Esophagus muscularis mucosa (tissue), 4 donors: Measurements from ENCODE around the gene TTC32. TPM values are rescaled to one million over a fixed set of nuclear protein-coding genes. Genes with fewer than 3 reads are reported as not detected.

ENCODE experiments used
- DNase-seq: peaks from one replicate; pipeline ENCODE4 v3.0.0-alpha.2; 2017; ENCODE audit errors: extremely low spot score
- H3K27ac ChIP-seq, 4 donors: fragments of 200-600 bp; sonication (generic); replicated peaks in 1 of 4; 1 replicate in 3 of 4; 2 replicates in 1 of 4; pipeline ENCODE4 v1.5.1; 2016 to 2019; ENCODE audit warnings: mild to moderate bottlenecking in 1 of 4
- H3K27me3 ChIP-seq, 4 donors: fragments of 200-600 bp; sonication (generic); one replicate each; pipeline versions ENCODE4 v1.5.1 to v1.6.0; 2016 to 2019
- H3K36me3 ChIP-seq, 4 donors: fragments of 200-600 bp; sonication (generic); one replicate each; pipeline ENCODE4 v1.5.1; 2016 to 2019
- H3K4me1 ChIP-seq, 4 donors: fragments of 200-600 bp; sonication (generic); one replicate each; pipeline ENCODE4 v1.5.1; 2016 to 2019
- H3K4me3 ChIP-seq, 4 donors: fragments of 200-600 bp; sonication (generic); 1 replicate in 2 of 4; 2 replicates in 2 of 4; pipeline ENCODE4 v1.5.1; 2016 to 2019; ENCODE audit warnings: mild to moderate bottlenecking in 4 of 4, moderate library complexity in 1 of 4
- H3K9me3 ChIP-seq, 4 donors: fragments of 200-600 bp; sonication (generic); 1 replicate in 3 of 4; 2 replicates in 1 of 4; pipeline ENCODE4 v1.5.1; 2016 to 2019
- EP300 ChIP-seq: sonication (generic); formaldehyde crosslinking; IDR thresholded peaks from one replicate; pipeline ENCODE4 v1.6.1; 2017; ENCODE audit warnings: antibody characterized with exemption
- POLR2A ChIP-seq: fragments of 450-650 bp; IDR thresholded peaks from one replicate; pipeline ENCODE4 v1.6.1; 2017; ENCODE audit warnings: antibody characterized with exemption, moderate library complexity, mild to moderate bottlenecking, low read depth
- POLR2AphosphoS5 ChIP-seq, 2 donors: sonication (generic); formaldehyde crosslinking; IDR thresholded peaks; one replicate each; pipeline ENCODE4 v1.6.1; 2017; ENCODE audit warnings: antibody characterized with exemption in 2 of 2
- WGBS: methylation state at CpG from one replicate; pipeline ENCODE4 v1.1.5; 2018; 5-methylcytosine and 5-hydroxymethylcytosine counted together
- intact Hi-C: fragments of 100-400 bp; cut with DNase I; formaldehyde crosslinking; loops from one replicate; pipeline ENCODE4 v1.15.1; 2023
- total RNA-seq, 4 donors: library from RNA; depleted of rRNA; stranded (reverse); fragments of >200 nt; gene quantifications; one replicate each; pipeline versions ENCODE4 v1.1.0 to v1.2.1, GENCODE V29; 2016
- TF ChIP-seq, protein P1 (sequence below), 3 experiments: fragments of 200-600 bp in 2 of 3; fragments of 450-650 bp in 1 of 3; sonication (generic) in 2 of 3; IDR thresholded peaks; one replicate each; pipeline ENCODE4 v1.5.1; 2017 to 2019; ENCODE audit warnings: antibody characterized with exemption in 3 of 3, mild to moderate bottlenecking in 2 of 3, moderate library complexity in 1 of 3

The TTC32 gene
- total RNA-seq, 4 donors from 2014 or later: 8.1 to 12.5 (median 10.2) TPM

- Histone ChIP-seq H3K4me3 (peak overlapping the region; percentile 52 to 64 (median 54)), H3K27ac (peak overlapping the region in 1 of 4 donors; percentile 15), H3K4me1 (peaks cover 8 to 17% (median 14%) of the 10 kb centered on the region in 4 donors), H3K27me3 (peaks cover 0 to 11% (median 0%) of the 10 kb centered on the region in 4 donors), H3K9me3 (no peaks in the 10 kb centered on the region), H3K36me3 (no peaks in the 10 kb centered on the region)
- no peak for DNase-seq
- 22% methylated on average over 46 of the region's 52 CpGs for WGBS
- TF ChIP-seq EP300: no peak
- peak in 1 of 2 donors; percentile 4 for TF ChIP-seq POLR2AphosphoS5 (IDR thresholded peaks at IDR 0.05)
- intact Hi-C loops: no loop called here
Observed at GRCh38 chr2:19868701-19869580, 32.8 kb downstream of the TTC32 start.

GRCh38 chr2:19868224-19868623 is 33.6 kb downstream of the TTC32 start:
- intact Hi-C loops: no loop called here
- Histone ChIP-seq H3K9me3 (no peaks in the 10 kb centered on the region), H3K27ac (no peak overlapping the region), H3K4me3 (peak overlapping the region; percentile 52 to 64 (median 54)), H3K36me3 (no peaks in the 10 kb centered on the region), H3K4me1 (peaks cover 10 to 24% (median 21%) of the 10 kb centered on the region in 4 donors), H3K27me3 (peaks cover 0 to 11% (median 0%) of the 10 kb centered on the region in 4 donors)
- DNase-seq: no peak
- WGBS: 81% methylated on average over 7 of the region's 7 CpGs
- no peak for TF ChIP-seq POLR2AphosphoS5 (IDR thresholded peaks at IDR 0.05)
- TF ChIP-seq EP300: no peak
- no peak for TF ChIP-seq POLR2A
- TF ChIP-seq, protein P1, sequence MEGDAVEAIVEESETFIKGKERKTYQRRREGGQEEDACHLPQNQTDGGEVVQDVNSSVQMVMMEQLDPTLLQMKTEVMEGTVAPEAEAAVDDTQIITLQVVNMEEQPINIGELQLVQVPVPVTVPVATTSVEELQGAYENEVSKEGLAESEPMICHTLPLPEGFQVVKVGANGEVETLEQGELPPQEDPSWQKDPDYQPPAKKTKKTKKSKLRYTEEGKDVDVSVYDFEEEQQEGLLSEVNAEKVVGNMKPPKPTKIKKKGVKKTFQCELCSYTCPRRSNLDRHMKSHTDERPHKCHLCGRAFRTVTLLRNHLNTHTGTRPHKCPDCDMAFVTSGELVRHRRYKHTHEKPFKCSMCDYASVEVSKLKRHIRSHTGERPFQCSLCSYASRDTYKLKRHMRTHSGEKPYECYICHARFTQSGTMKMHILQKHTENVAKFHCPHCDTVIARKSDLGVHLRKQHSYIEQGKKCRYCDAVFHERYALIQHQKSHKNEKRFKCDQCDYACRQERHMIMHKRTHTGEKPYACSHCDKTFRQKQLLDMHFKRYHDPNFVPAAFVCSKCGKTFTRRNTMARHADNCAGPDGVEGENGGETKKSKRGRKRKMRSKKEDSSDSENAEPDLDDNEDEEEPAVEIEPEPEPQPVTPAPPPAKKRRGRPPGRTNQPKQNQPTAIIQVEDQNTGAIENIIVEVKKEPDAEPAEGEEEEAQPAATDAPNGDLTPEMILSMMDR (IDR thresholded peaks at IDR 0.05): no peak

- H3K4me1 ChIP-seq: peaks cover 10 to 39% (median 34%) of the 10 kb centered on the region in 4 donors
- H3K27me3 ChIP-seq: peaks cover 0 to 11% (median 0%) of the 10 kb centered on the region in 4 donors
- H3K9me3 ChIP-seq: no peaks in the 10 kb centered on the region
- H3K4me3 ChIP-seq: no peak overlapping the region
- TF ChIP-seq POLR2AphosphoS5 (IDR thresholded peaks at IDR 0.05): no peak
- no peak for TF ChIP-seq POLR2A
- TF ChIP-seq EP300: no peak
- TF ChIP-seq, protein P1 (IDR thresholded peaks at IDR 0.05): no peak
- intact Hi-C loops: no loop called here
- no peak for DNase-seq
- WGBS: 80% methylated on average over 1 of the region's 2 CpGs
- H3K36me3 ChIP-seq: no peaks in the 10 kb centered on the region
- H3K27ac ChIP-seq: no peak overlapping the region
Observed at GRCh38 chr2:19866771-19867170, 35.0 kb downstream of the TTC32 start.

- Histone ChIP-seq H3K27ac (no peak overlapping the region), H3K4me1 (peaks cover 10 to 49% (median 40%) of the 10 kb centered on the region in 4 donors), H3K36me3 (no peaks in the 10 kb centered on the region), H3K27me3 (peaks cover 0 to 11% (median 0%) of the 10 kb centered on the region in 4 donors), H3K4me3 (no peak overlapping the region), H3K9me3 (no peaks in the 10 kb centered on the region)
- 93% methylated on average over 2 of the region's 2 CpGs for WGBS
- TF ChIP-seq, protein P1 (IDR thresholded peaks at IDR 0.05): no peak
- intact Hi-C loops: no loop called here
- no peak for DNase-seq
Observed at GRCh38 chr2:19865151-19865550, 36.6 kb downstream of the TTC32 start.

DNA sequence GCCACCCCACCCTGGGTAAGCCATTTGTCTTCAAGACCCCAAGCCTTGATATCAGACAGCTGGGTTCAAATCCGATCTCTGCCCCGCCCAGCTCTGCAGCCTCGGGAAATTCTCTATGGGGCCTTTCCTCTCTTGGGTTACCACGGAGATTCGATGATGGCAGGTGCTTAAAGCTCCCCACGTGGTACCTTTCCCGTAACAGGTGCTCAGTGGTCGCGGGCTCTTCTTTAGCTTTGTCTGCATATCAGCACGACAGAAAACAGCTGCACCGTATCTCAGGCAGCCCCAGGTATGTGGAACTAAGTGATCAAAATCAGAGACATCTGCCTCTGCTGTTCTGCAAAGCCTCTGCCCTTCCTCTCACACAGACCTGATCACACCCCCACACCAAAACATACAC is 37.4 kb downstream of the TTC32 start:
- intact Hi-C loops: loop anchor here (5.0 kb wide), 3 partner anchors 512 to 1477 kb away; no protein-coding TSS in a partner anchor
- Histone ChIP-seq H3K9me3 (no peaks in the 10 kb centered on the region), H3K4me1 (peaks cover 10 to 51% (median 40%) of the 10 kb centered on the region in 4 donors), H3K4me3 (no peak overlapping the region), H3K36me3 (no peaks in the 10 kb centered on the region), H3K27me3 (peaks cover 0 to 10% (median 0%) of the 10 kb centered on the region in 4 donors), H3K27ac (no peak overlapping the region)
- TF ChIP-seq, protein P1 (IDR thresholded peaks at IDR 0.05): no peak
- TF ChIP-seq EP300 (no peak), POLR2A (no peak), POLR2AphosphoS5 (IDR thresholded peaks at IDR 0.05) (no peak)
- WGBS: 72% methylated on average over 11 of the region's 11 CpGs
- DNase-seq: no peak
